HEK293T (cell line): ENCODE data around the gene RCOR2.

ENCODE experiments used
- ARNT ChIP-seq: fragments of 450-650 bp; IDR thresholded peaks from 2 replicates; pipeline ENCODE4 v1.6.1; 2017; ENCODE audit warnings: mild to moderate bottlenecking
- BHLHE40 ChIP-seq: fragments of 450-650 bp; IDR thresholded peaks from 2 replicates; pipeline ENCODE4 v1.6.1; 2016; ENCODE audit warnings: mild to moderate bottlenecking, moderate library complexity, borderline replicate concordance
- CTBP1 ChIP-seq: fragments of 450-650 bp; IDR thresholded peaks from 2 replicates; pipeline ENCODE4 v1.6.1; 2016; ENCODE audit warnings: borderline replicate concordance
- ELF4 ChIP-seq: fragments of 450-650 bp; IDR thresholded peaks from 2 replicates; pipeline ENCODE4 v1.6.1; 2017; ENCODE audit warnings: antibody characterized with exemption
- FOXA1 ChIP-seq: fragments of 450-650 bp; IDR thresholded peaks from 2 replicates; pipeline ENCODE4 v1.6.1; 2016; ENCODE audit warnings: mild to moderate bottlenecking
- FOXK2 ChIP-seq: fragments of 450-650 bp; IDR thresholded peaks from 2 replicates; pipeline ENCODE4 v1.6.1; 2016; ENCODE audit warnings: mild to moderate bottlenecking
- FOXM1 ChIP-seq: fragments of 450-650 bp; IDR thresholded peaks from 2 replicates; pipeline ENCODE4 v1.6.1; 2017; ENCODE audit warnings: mild to moderate bottlenecking, borderline replicate concordance
- L3MBTL2 ChIP-seq: fragments of 450-650 bp; conservative IDR thresholded peaks from 2 replicates; pipeline ENCODE4 v1.6.1; 2016; ENCODE audit warnings: mild to moderate bottlenecking
- LEF1 ChIP-seq: fragments of 450-650 bp; IDR thresholded peaks from 2 replicates; pipeline ENCODE4 v1.6.1; 2017; ENCODE audit warnings: mild to moderate bottlenecking, borderline replicate concordance
- SP1 ChIP-seq: fragments of 450-650 bp; IDR thresholded peaks from 2 replicates; pipeline ENCODE4 v1.6.1; 2017
- SUZ12 ChIP-seq: fragments of 450-650 bp; IDR thresholded peaks from 2 replicates; pipeline ENCODE4 v1.6.1; 2016; ENCODE audit warnings: mild to moderate bottlenecking
- TARDBP ChIP-seq: fragments of 450-650 bp; IDR thresholded peaks from 2 replicates; pipeline ENCODE4 v1.6.1; 2016
- ZNF384 ChIP-seq: fragments of 450-650 bp; IDR thresholded peaks from 2 replicates; pipeline ENCODE4 v1.6.1; 2016

DNA sequence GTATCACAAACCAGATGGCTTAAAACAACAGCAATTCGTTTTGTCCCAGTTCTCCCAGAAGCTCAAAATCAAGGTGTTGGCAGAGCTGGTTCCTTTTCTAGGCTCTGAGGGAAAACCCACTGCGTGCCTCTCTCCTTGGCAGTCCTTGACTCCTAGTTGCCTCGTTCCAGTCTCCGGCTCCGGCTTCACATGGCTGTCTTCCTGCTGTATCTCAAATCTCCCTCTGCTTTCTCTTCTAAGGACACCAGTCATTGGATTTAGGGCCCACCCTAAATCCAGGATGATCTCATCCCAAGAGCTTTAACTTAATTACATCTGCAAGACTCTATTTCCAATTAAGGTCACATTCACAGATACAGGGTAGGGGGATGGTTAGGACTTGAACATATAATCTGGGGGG lies 12.7 kb upstream of the RCOR2 start:
- TF ChIP-seq FOXM1 (no peak), ELF4 (no peak), FOXK2 (no peak), ZNF384 (no peak), ARNT (no peak), SUZ12 (no peak), TARDBP (no peak), FOXA1 (no peak), L3MBTL2 (no peak), LEF1 (no peak), SP1 (no peak), CTBP1 (no peak), BHLHE40 (no peak)
